ENCODE data around the gene TNN. TPM values are rescaled to one million over a fixed set of nuclear protein-coding genes. Genes with fewer than 3 reads are reported as not detected.

TNN gene
- total RNA-seq, 2 donors from 2014 or later: 0.05 to 0.97 TPM

DNA sequence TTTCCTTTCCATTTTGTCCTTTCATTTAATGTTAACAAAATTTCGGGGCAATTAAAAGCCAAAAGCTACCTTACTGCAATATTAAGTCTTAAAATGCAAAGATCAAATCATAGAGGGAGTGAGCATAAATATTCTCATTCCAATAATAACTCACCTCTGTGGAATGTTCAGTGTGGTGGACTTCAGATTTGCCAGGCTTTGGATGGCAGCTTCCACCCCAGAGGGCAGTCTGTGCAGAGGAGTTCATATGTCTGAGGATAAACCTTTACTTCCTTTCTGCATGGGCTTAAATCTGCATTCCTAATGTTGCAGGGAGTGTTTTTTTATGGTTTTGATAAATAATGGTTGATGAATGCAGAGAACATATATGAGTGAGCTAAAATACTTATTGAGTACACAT is 108.6 kb downstream of the TNN start:
- no peak overlapping the region for H3K27ac ChIP-seq
- H3K9me3 ChIP-seq: no peaks in the 10 kb centered on the region
- H3K4me1 ChIP-seq (replicated peaks): no peaks in the 10 kb centered on the region
- H3K36me3 ChIP-seq: no peaks in the 10 kb centered on the region
- no peak for TF ChIP-seq POLR2A (IDR thresholded peaks at IDR 0.05)
- TF ChIP-seq POLR2AphosphoS5 (IDR thresholded peaks at IDR 0.05): no peak
- TF ChIP-seq CTCF (IDR thresholded peaks at IDR 0.05): no peak
- H3K27me3 ChIP-seq (replicated peaks; ENCODE audit: insufficient read depth): no peaks in the 10 kb centered on the region
- DNase-seq (ENCODE audit: low spot score): no peak
- intact Hi-C loops (cut with DNase I): no loop called here
- WGBS: 90% methylated on average over 1 of the region's 1 CpG
- H3K4me3 ChIP-seq: no peak overlapping the region

DNA sequence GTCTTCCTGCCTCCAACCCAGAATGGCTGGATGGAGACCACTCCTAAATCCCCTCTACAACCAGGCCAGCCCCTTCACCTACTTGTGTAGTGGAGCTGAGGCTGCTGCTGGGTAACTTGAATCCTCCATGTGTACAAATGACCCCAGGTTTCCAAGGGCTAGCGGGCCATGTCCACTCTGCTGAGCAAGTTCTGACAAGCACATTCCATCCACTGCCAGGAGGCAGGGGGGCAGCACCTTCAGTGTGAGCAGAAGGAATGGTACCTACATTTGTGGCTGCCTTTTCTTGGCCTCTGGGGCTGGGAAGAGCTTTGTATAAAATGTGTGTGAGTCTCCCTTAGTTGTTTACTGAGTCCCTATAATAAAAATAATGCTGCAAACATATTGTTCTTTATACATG is 110.4 kb downstream of the TNN start:
- Histone ChIP-seq H3K27me3 (replicated peaks; ENCODE audit: insufficient read depth) (no peaks in the 10 kb centered on the region), H3K27ac (no peak overlapping the region), H3K36me3 (no peaks in the 10 kb centered on the region), H3K4me3 (no peak overlapping the region), H3K4me1 (replicated peaks) (no peaks in the 10 kb centered on the region), H3K9me3 (no peaks in the 10 kb centered on the region)
- no peak for DNase-seq (ENCODE audit: low spot score)
- WGBS: 83% methylated on average over 1 of the region's 1 CpG
- intact Hi-C loops (cut with DNase I): no loop called here
- TF ChIP-seq CTCF (IDR thresholded peaks at IDR 0.05) (no peak), POLR2A (IDR thresholded peaks at IDR 0.05) (no peak), POLR2AphosphoS5 (IDR thresholded peaks at IDR 0.05) (no peak)

- H3K4me3 ChIP-seq: no peak overlapping the region
- no peaks in the 10 kb centered on the region for H3K36me3 ChIP-seq
- WGBS: 48% methylated on average over 3 of the region's 3 CpGs
- no peak overlapping the region for H3K27ac ChIP-seq
- no peaks in the 10 kb centered on the region for H3K4me1 ChIP-seq (replicated peaks)
- no peak for DNase-seq (ENCODE audit: low spot score)
- no peaks in the 10 kb centered on the region for H3K27me3 ChIP-seq (replicated peaks; ENCODE audit: insufficient read depth)
- intact Hi-C loops (cut with DNase I): no loop called here
- H3K9me3 ChIP-seq: no peaks in the 10 kb centered on the region
- TF ChIP-seq POLR2A (IDR thresholded peaks at IDR 0.05) (no peak), CTCF (IDR thresholded peaks at IDR 0.05) (no peak), POLR2AphosphoS5 (IDR thresholded peaks at IDR 0.05) (no peak)
Observed at GRCh38 chr1:175178456-175178855, 110.8 kb downstream of the TNN start.

- H3K4me3 ChIP-seq: no peak overlapping the region
- no peaks in the 10 kb centered on the region for H3K36me3 ChIP-seq
- intact Hi-C loops (cut with DNase I): no loop called here
- DNase-seq (ENCODE audit: low spot score): no peak
- TF ChIP-seq CTCF (IDR thresholded peaks at IDR 0.05): no peak
- no peak for TF ChIP-seq POLR2A (IDR thresholded peaks at IDR 0.05)
- TF ChIP-seq POLR2AphosphoS5 (IDR thresholded peaks at IDR 0.05): no peak
- H3K27me3 ChIP-seq (replicated peaks; ENCODE audit: insufficient read depth): no peaks in the 10 kb centered on the region
- no peaks in the 10 kb centered on the region for H3K4me1 ChIP-seq (replicated peaks)
- no peaks in the 10 kb centered on the region for H3K9me3 ChIP-seq
- no peak overlapping the region for H3K27ac ChIP-seq
- WGBS: 92% methylated on average over 2 of the region's 2 CpGs
Observed at GRCh38 chr1:175179837-175180590, 112.4 kb downstream of the TNN start.

GRCh38 chr1:175182201-175182746 is 114.6 kb downstream of the TNN start:
- Histone ChIP-seq H3K4me1 (replicated peaks) (no peaks in the 10 kb centered on the region), H3K4me3 (no peak overlapping the region), H3K9me3 (no peaks in the 10 kb centered on the region), H3K36me3 (no peaks in the 10 kb centered on the region), H3K27ac (no peak overlapping the region), H3K27me3 (replicated peaks; ENCODE audit: insufficient read depth) (no peaks in the 10 kb centered on the region)
- 79% methylated on average over 4 of the region's 4 CpGs for WGBS
- DNase-seq (ENCODE audit: low spot score): no peak
- TF ChIP-seq POLR2A (IDR thresholded peaks at IDR 0.05) (no peak), POLR2AphosphoS5 (IDR thresholded peaks at IDR 0.05) (no peak), CTCF (IDR thresholded peaks at IDR 0.05) (no peak)
- intact Hi-C loops (cut with DNase I): no loop called here
